C4-2B (cell line): Measurements from ENCODE around the gene RASA2.

Experiments
- H3K27ac ChIP-seq: fragments of 450-650 bp; 2 replicates; pipeline ENCODE4 v1.5.1; 2017
- ZFX ChIP-seq: fragments of 450-650 bp; IDR thresholded peaks from 2 replicates; pipeline ENCODE4 v1.6.1; 2017
- TF ChIP-seq, protein P1 (sequence below): fragments of 450-650 bp; conservative IDR thresholded peaks from 2 replicates; pipeline ENCODE4 v1.5.1; 2017; ENCODE audit warnings: mild to moderate bottlenecking

Gene RASA2

DNA sequence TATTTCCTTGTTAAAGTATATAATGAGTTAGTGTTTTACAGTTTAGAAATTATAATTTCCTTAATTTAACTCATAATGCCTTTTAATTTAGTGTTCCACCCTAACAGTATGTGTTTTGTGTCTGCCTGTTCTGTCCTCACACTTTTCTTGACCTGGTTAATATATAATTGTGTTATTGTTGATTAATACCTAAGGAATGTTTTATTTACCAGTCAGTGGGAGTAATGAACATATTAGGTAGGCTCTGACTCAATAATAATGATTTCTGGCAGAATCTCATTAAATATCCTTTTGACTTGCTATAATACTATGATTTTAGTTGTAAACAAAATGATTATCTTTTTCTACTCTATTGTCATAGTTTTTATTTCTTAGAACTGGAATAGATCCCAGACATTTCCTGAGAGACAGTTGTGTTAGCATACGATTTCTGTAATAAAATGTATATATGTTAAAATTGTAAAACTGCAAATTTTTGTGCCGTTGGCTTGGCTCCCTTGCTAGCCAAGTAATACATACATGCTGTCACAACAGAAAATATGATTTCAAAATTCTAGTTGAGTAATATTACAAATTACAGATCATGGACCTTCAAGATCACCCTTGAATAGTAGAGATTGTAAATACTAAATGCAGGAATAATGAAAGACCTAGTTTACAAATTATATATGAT is 51.9 kb downstream of the RASA2 start:
- TF ChIP-seq, protein P1, sequence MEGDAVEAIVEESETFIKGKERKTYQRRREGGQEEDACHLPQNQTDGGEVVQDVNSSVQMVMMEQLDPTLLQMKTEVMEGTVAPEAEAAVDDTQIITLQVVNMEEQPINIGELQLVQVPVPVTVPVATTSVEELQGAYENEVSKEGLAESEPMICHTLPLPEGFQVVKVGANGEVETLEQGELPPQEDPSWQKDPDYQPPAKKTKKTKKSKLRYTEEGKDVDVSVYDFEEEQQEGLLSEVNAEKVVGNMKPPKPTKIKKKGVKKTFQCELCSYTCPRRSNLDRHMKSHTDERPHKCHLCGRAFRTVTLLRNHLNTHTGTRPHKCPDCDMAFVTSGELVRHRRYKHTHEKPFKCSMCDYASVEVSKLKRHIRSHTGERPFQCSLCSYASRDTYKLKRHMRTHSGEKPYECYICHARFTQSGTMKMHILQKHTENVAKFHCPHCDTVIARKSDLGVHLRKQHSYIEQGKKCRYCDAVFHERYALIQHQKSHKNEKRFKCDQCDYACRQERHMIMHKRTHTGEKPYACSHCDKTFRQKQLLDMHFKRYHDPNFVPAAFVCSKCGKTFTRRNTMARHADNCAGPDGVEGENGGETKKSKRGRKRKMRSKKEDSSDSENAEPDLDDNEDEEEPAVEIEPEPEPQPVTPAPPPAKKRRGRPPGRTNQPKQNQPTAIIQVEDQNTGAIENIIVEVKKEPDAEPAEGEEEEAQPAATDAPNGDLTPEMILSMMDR = no peak
- no peak for TF ChIP-seq ZFX
- no peak overlapping the region for H3K27ac ChIP-seq

DNA sequence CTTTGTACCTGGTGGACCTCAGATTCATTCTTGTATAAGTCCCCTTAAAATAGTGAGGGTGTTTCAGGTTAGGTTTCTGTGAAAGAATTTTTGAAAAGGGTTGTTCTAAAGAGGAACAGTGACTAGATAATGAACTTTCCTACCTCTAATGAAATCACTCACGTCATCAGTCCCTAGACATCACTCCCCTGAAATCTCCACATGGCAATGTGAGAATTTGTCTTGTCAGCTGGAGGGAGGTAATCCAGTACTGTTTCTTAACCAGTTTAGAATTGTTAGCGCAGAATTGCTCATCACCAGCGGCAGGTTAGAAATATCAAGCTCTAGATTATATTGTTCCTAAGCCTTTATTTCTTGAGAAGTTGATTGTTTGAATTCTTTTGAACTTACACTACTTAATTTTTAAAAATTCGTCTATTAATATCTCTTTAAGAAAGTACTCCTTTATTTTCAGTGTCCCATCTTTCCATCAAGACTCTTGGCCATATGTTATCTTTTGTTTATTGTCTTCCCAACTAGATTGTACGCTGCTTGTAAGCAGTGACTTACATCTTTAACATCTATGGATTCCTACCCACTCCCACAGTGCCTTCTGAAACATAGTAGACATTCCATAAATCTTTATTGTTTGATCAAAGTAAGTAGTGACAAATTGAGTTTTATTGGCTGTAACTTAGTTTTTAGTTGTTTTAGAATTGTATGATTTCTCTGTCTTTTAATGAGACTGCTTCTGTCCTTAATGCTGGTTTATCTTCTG is 52.8 kb downstream of the RASA2 start:
- no peak for TF ChIP-seq ZFX
- TF ChIP-seq, protein P1 = no peak
- no peak overlapping the region for H3K27ac ChIP-seq

DNA sequence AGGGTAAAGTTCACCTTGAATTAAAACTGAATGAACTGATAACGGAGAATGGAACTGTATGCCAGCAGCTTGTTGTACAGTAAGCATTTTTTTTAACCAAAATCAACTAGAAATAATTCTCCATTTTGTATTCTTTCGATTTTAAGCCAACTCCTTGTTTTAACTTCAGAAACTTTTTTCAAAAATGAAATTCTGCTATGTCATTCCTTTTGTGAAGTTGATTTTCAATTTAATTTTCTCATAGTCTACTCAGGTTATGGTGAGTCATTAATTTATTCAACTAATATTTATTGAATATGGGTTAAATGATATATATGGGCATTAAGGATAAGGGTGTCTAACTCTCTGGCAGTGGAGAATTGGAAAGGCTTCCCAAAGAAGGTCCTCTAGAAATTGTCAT is 53.7 kb downstream of the RASA2 start:
- H3K27ac ChIP-seq = no peak overlapping the region
- TF ChIP-seq ZFX = no peak
- TF ChIP-seq, protein P1 = no peak

GRCh38 chr3:141542202-141542969 is 55.6 kb downstream of the RASA2 start:
- TF ChIP-seq ZFX = no peak
- TF ChIP-seq, protein P1 = no peak
- no peak overlapping the region for H3K27ac ChIP-seq

GRCh38 chr3:141542989-141543388 is 56.2 kb downstream of the RASA2 start:
- no peak overlapping the region for H3K27ac ChIP-seq
- TF ChIP-seq ZFX = no peak
- TF ChIP-seq, protein P1 = no peak; the same call in 1 of the 2 replicates

- TF ChIP-seq, protein P1 = no peak
- TF ChIP-seq ZFX = no peak
- no peak overlapping the region for H3K27ac ChIP-seq
These were observed 57.9 kb downstream of the RASA2 start for GRCh38 chr3:141544697-141545096.

GRCh38 chr3:141546081-141546480 is 59.3 kb downstream of the RASA2 start:
- no peak overlapping the region for H3K27ac ChIP-seq
- TF ChIP-seq ZFX = no peak
- TF ChIP-seq, protein P1 = no peak
